Heart right ventricle (tissue), 16 donors: ENCODE measurements around the gene CDH18. TPM values are rescaled to one million over a fixed set of nuclear protein-coding genes. Genes with fewer than 3 reads are reported as not detected.
A peak's percentile ranks its signal among the peaks of the same experiment; 100 is the strongest.

Experiments
- ATAC-seq, 8 donors: fragments of 200-7000 bp; cut with Tn5 transposase; one replicate each; pipeline ENCODE4 v1.9.1; 2020; ENCODE audit warnings: mild to moderate bottlenecking in 8 of 8, moderate library complexity in 8 of 8, moderate number of reproducible peaks in 1 of 8
- DNase-seq, 2 donors: peaks; one replicate each; pipeline ENCODE4 v3.0.0-alpha.2; 2020
- H3K27ac ChIP-seq, 10 donors: fragments of 200-600 bp; sonication (generic) in 2 of 10; one replicate each; pipeline versions ENCODE4 v1.5.0 to v1.8.0; 2020 to 2022; ENCODE audit warnings: mild to moderate bottlenecking in 3 of 10
- H3K27me3 ChIP-seq, 7 donors: fragments of 200-600 bp; one replicate each; pipeline ENCODE4 v1.8.0; 2021 to 2022; ENCODE audit warnings: mild to moderate bottlenecking in 2 of 7
- H3K36me3 ChIP-seq, 9 donors: fragments of 200-600 bp; sonication (generic) in 1 of 9; one replicate each; pipeline versions ENCODE4 v1.5.0 to v1.8.0; 2020 to 2022; ENCODE audit warnings: mild to moderate bottlenecking in 2 of 9
- H3K4me1 ChIP-seq, 9 donors: fragments of 200-600 bp; sonication (generic) in 1 of 9; one replicate each; pipeline versions ENCODE4 v1.5.0 to v1.8.0; 2020 to 2022; ENCODE audit warnings: mild to moderate bottlenecking in 4 of 9
- H3K4me3 ChIP-seq, 10 donors: fragments of 200-600 bp; sonication (generic) in 2 of 10; one replicate each; pipeline versions ENCODE4 v1.5.0 to v1.8.0; 2020 to 2022; ENCODE audit warnings: mild to moderate bottlenecking in 7 of 10, moderate library complexity in 2 of 10
- H3K9me3 ChIP-seq, 11 donors: fragments of 200-600 bp in 10 of 11; sonication (generic) in 2 of 11; one replicate each; pipeline versions ENCODE4 v1.5.0 to v1.8.0; 2013 to 2022; ENCODE audit warnings: mild to moderate bottlenecking in 2 of 11, control low read depth in 1 of 11, moderate library complexity in 1 of 11
- CTCF ChIP-seq, 9 donors: fragments of 200-600 bp; sonication (generic) in 2 of 9; IDR thresholded peaks; one replicate each; pipeline versions ENCODE4 v1.5.0 to v1.8.0; 2021 to 2022; ENCODE audit warnings: antibody characterized with exemption in 9 of 9, mild to moderate bottlenecking in 5 of 9, moderate library complexity in 1 of 9
- WGBS, 2 donors: extraction: QIAGEN DNeasy Blood & Tissue Kit; methylation state at CpG; one replicate each; pipeline ENCODE4 v1.1.7; 2013; ENCODE audit warnings: inconsistent platforms in 1 of 2; 5-methylcytosine and 5-hydroxymethylcytosine counted together
- intact Hi-C, 10 donors: fragments of 100-400 bp; cut with DNase I; formaldehyde crosslinking; loops; one replicate each; pipeline versions ENCODE4 v1.11.1 to v1.14.2; 2022
- polyA plus RNA-seq, 2 donors: library from polyadenylated mRNA; stranded (reverse); fragments of 200-250 nt; gene quantifications; one replicate each; pipeline ENCODE4 v1.2.3, GENCODE V29; 2013
- total RNA-seq, 10 donors: library from RNA; stranded (reverse); fragmentation: NEBNext Ultra II Directional in 3 of 10; extraction: Animal tissue kit (Norgen Biotek cat#: 25700) in 3 of 10; gene quantifications; one replicate each; pipeline versions ENCODE4 v1.2.1 to v1.2.4, GENCODE V29; 2021 to 2023
- donor health status: Arrhythmogenic right ventricular cardiomyopathy.
- donor health status: ischemic (EF 13 %, LVEDD 7.1; RV severe dilation, severe dysfunction).
- donor health status: healthy with polysubstance abuse.
- donor health status: DM: no; HTN: yes; CAD: no.
- donor health status: DM: no; HTN: no; CAD: no.
- donor health status: ischemic (EF 25% LVEDD 6.9; RV normal size, moderate dysfunction).
- donor health status: ischemic (EF 25% LVEDD 5.7; RV mildly dilated, moderate dysfunction).
- donor health status: healthy.
- donor health status: DM: yes; HTN: yes; CAD: no.
- donor health status: Ischemic cardiomyopathy.
- donor health status: ischemic (EF 35%, LVEDD 5.7; RV mildly dilated, moderate dysfunction).
- donor health status: nonischemic (EF 11% LVEDD 7.7; RV severe dilation, severe dysfunction).
- donor health status: DM: yes; HTN: yes; CAD: no.
- donor health status: PGD.
- donor health status: ischemic (EF 29% LVEDD 5.4; RV normal size, mild dysfunction).
- donor health status: nonischemic (EF 23%, LVEDD 6.1; RV moderate dilation, normal function).

Gene CDH18
- total and polyA plus RNA-seq, 12 donors: not detected

DNA sequence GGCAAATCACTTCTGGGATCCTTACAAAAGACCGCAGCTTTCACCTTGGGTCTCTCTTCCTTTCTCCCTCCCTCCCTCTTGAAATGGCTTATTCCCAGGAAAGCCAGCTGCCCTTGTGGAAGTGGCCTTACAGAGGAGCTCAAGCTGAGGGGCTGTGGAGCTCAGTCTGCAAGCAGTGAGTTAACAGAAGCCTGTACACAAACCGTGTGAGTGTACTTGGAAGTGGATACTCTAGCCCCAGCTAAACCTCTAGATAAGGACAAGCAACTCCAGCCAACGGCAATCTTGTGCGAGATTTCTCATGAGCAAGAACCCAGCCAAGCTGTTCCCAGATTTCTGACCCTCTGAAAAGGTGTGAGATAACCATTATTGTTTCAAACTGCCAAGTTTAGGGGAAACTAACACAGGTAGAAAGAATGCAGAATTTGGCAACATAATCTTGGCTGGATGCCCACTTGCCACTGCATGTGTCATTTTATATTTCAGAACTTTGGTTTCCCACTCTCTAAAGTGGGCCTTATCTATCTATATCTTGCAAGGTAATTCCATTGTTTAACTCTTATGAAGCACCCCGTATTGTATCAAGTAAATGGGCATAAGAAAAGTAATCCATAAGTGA, 85.6 kb downstream of the CDH18 start:
- TF ChIP-seq CTCF (IDR thresholded peaks at IDR 0.05): no peak
- 38 to 40% methylated on average over 5 of the region's 5 CpGs for WGBS, 2 donors
- Histone ChIP-seq H3K36me3 (no peaks in the 10 kb centered on the region), H3K27me3 (no peaks in the 10 kb centered on the region), H3K4me1 (no peaks in the 10 kb centered on the region), H3K4me3 (no peak overlapping the region), H3K27ac (no peak overlapping the region), H3K9me3 (no peaks in the 10 kb centered on the region)
- DNase-seq: no peak
- intact Hi-C loops: no loop called here
- ATAC-seq: peak in 1 of 8 donors; percentile 34

DNA sequence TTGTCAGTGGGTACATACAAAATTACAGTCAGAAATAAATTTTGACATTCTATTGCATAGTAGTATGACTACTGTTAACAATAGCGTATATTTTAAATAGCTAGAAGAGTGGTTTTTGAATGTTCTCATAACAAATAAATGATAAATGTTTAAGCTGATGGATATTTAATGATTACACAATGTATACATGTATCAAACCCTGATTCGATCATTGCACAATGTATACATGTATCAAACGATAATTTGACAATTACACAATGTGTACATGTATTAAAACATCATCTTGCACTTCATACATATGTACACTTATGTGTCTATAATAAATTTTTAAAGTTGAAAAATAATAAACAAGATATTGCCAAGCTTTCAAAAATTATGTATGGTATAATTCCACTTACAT, 87.7 kb downstream of the CDH18 start:
- ATAC-seq: no peak
- H3K27ac ChIP-seq: no peak overlapping the region
- no peaks in the 10 kb centered on the region for H3K36me3 ChIP-seq
- no peaks in the 10 kb centered on the region for H3K9me3 ChIP-seq
- H3K4me3 ChIP-seq: no peak overlapping the region
- no peak for DNase-seq
- no peaks in the 10 kb centered on the region for H3K4me1 ChIP-seq
- no peak for TF ChIP-seq CTCF (IDR thresholded peaks at IDR 0.05)
- 83 to 84% methylated on average over 3 of the region's 3 CpGs for WGBS, 2 donors
- H3K27me3 ChIP-seq: no peaks in the 10 kb centered on the region
- intact Hi-C loops: no loop called here

DNA sequence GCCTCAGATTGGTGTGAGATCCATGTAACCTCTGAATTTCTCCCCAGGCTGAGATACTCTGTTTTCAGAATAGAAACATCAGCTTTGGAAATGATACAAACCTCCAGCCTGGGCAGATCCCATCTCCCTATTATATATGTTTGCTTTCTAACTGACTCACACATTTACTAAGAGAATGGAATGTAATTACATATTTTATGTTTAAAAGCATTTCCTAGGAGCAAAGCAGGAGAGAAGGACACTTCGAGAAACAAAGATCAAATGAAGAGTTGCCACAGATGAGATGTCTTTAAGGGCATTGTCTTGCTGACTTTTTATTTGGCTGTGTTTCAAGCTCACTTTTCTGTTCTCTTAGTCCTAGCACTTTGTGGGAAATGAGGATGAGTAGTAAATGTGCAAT, 96.3 kb downstream of the CDH18 start:
- no peaks in the 10 kb centered on the region for H3K27me3 ChIP-seq
- TF ChIP-seq CTCF (IDR thresholded peaks at IDR 0.05): no peak
- no peak for ATAC-seq
- H3K27ac ChIP-seq: no peak overlapping the region
- H3K36me3 ChIP-seq: no peaks in the 10 kb centered on the region
- intact Hi-C loops: no loop called here
- no peak for DNase-seq
- 68 to 80% methylated on average over 1 of the region's 1 CpG for WGBS, 2 donors
- no peaks in the 10 kb centered on the region for H3K4me1 ChIP-seq
- H3K9me3 ChIP-seq: no peaks in the 10 kb centered on the region
- H3K4me3 ChIP-seq: no peak overlapping the region

GRCh38 chr5:19886123-19886917, 101.7 kb downstream of the CDH18 start:
- no peaks in the 10 kb centered on the region for H3K36me3 ChIP-seq
- WGBS, 2 donors: 64 to 67% methylated on average over 7 of the region's 7 CpGs
- no peaks in the 10 kb centered on the region for H3K4me1 ChIP-seq

More at GRCh38 chr5:19886123-19886917, 101.7 kb downstream of the CDH18 start:
- no peak overlapping the region for H3K27ac ChIP-seq
- intact Hi-C loops: no loop called here
- no peak for ATAC-seq
- H3K27me3 ChIP-seq: no peaks in the 10 kb centered on the region
- TF ChIP-seq CTCF (IDR thresholded peaks at IDR 0.05): no peak
- H3K9me3 ChIP-seq: no peaks in the 10 kb centered on the region
- H3K4me3 ChIP-seq: no peak overlapping the region
- no peak for DNase-seq
